GM18907 (cell line): Measurements from ENCODE around the gene RWDD3.
A peak's percentile ranks its signal among the peaks of the same experiment; 100 is the strongest.

Experiments used
- ATAC-seq: cut with Tn5 transposase; IDR thresholded peaks from one replicate; pipeline ENCODE4 v1.9.1; 2021; ENCODE audit warnings: mild to moderate bottlenecking, moderate library complexity; ENCODE audit not compliant: unreplicated experiment

RWDD3 gene

GRCh38 chr1:95229706-95230105 is 4.3 kb upstream of the RWDD3 start:
- no peak for ATAC-seq

- no peak for ATAC-seq
These were observed 3.8 kb upstream of the RWDD3 start for GRCh38 chr1:95230256-95230655.

GRCh38 chr1:95230768-95231191 is 3.2 kb upstream of the RWDD3 start:
- no peak for ATAC-seq

GRCh38 chr1:95232646-95233318 is 1.2 kb upstream of the RWDD3 start:
- ATAC-seq: no peak

GRCh38 chr1:95233319-95233736 is 682 bp upstream of the RWDD3 start:
- ATAC-seq: no peak

GRCh38 chr1:95236784-95237575 is 3.0 kb downstream of the RWDD3 start:
- ATAC-seq: no peak

- ATAC-seq: no peak
These were observed 4.1 kb downstream of the RWDD3 start for GRCh38 chr1:95237981-95238703.

GRCh38 chr1:95245029-95245428 is 11.0 kb downstream of the RWDD3 start:
- no peak for ATAC-seq

GRCh38 chr1:95246511-95246910 is 12.5 kb downstream of the RWDD3 start:
- ATAC-seq: no peak

GRCh38 chr1:95247607-95248006 is 13.6 kb downstream of the RWDD3 start:
- no peak for ATAC-seq

GRCh38 chr1:95249916-95250315 is 15.9 kb downstream of the RWDD3 start:
- no peak for ATAC-seq

- no peak for ATAC-seq
These were observed 18.4 kb downstream of the RWDD3 start for GRCh38 chr1:95252422-95252821.

- ATAC-seq: no peak
These were observed 20.9 kb downstream of the RWDD3 start for GRCh38 chr1:95254959-95255358.

GRCh38 chr1:95255826-95256225 is 21.8 kb downstream of the RWDD3 start:
- no peak for ATAC-seq

- no peak for ATAC-seq
These were observed 23.7 kb downstream of the RWDD3 start for GRCh38 chr1:95257758-95258157.

GRCh38 chr1:95259245-95259644 is 25.2 kb downstream of the RWDD3 start:
- no peak for ATAC-seq

- no peak for ATAC-seq
These were observed 28.9 kb downstream of the RWDD3 start for GRCh38 chr1:95262913-95263312.

- no peak for ATAC-seq
These were observed 29.4 kb downstream of the RWDD3 start for GRCh38 chr1:95263450-95263849.

- no peak for ATAC-seq
These were observed 31.1 kb downstream of the RWDD3 start for GRCh38 chr1:95265106-95265505.

- no peak for ATAC-seq
These were observed 42.4 kb downstream of the RWDD3 start for GRCh38 chr1:95276429-95276828.

GRCh38 chr1:95278173-95279006 is 44.4 kb downstream of the RWDD3 start:
- ATAC-seq: peak; percentile 89
